Medulla oblongata (tissue), 1 donor: Measurements from ENCODE around the gene CHST3.

Experiments used
- DNase-seq: peaks from one replicate; pipeline ENCODE4 v3.0.0-alpha.2; 2015; ENCODE audit errors: extremely low spot score

CHST3 gene

GRCh38 chr10:72010234-72010973 lies 46.2 kb downstream of the CHST3 start:
- DNase-seq, result no peak

GRCh38 chr10:72011016-72011415 lies 46.8 kb downstream of the CHST3 start:
- no peak for DNase-seq

GRCh38 chr10:72011468-72011867 lies 47.3 kb downstream of the CHST3 start:
- peak; percentile 87 for DNase-seq

- no peak for DNase-seq
Observed at GRCh38 chr10:72011976-72012512, 47.8 kb downstream of the CHST3 start.

GRCh38 chr10:72012796-72013195 lies 48.6 kb downstream of the CHST3 start:
- peak; percentile 64 for DNase-seq

- peak; percentile 71 for DNase-seq
Observed at GRCh38 chr10:72013202-72013945, 49.2 kb downstream of the CHST3 start.

- DNase-seq, result no peak
Observed at GRCh38 chr10:72014197-72014596, 50.0 kb downstream of the CHST3 start.

GRCh38 chr10:72014785-72015480 lies 50.7 kb downstream of the CHST3 start:
- no peak for DNase-seq

- no peak for DNase-seq
Observed at GRCh38 chr10:72015841-72016240, 51.6 kb downstream of the CHST3 start.

GRCh38 chr10:72016608-72017300 lies 52.6 kb downstream of the CHST3 start:
- DNase-seq, result peak; percentile 53

- DNase-seq, result no peak
Observed at GRCh38 chr10:72019085-72019876, 55.1 kb downstream of the CHST3 start.

- DNase-seq, result no peak
Observed at GRCh38 chr10:72020914-72021809, 57.0 kb downstream of the CHST3 start.

- DNase-seq, result no peak
Observed at GRCh38 chr10:72022228-72022627, 58.0 kb downstream of the CHST3 start.

GRCh38 chr10:72024596-72024995 lies 60.4 kb downstream of the CHST3 start:
- no peak for DNase-seq

GRCh38 chr10:72025400-72025799 lies 61.2 kb downstream of the CHST3 start:
- no peak for DNase-seq

- DNase-seq, result no peak
Observed at GRCh38 chr10:72025832-72026231, 61.6 kb downstream of the CHST3 start.

GRCh38 chr10:72026278-72027111 lies 62.3 kb downstream of the CHST3 start:
- no peak for DNase-seq

GRCh38 chr10:72027498-72027897 lies 63.3 kb downstream of the CHST3 start:
- no peak for DNase-seq

- DNase-seq, result no peak
Observed at GRCh38 chr10:72029414-72029813, 65.2 kb downstream of the CHST3 start.
